AG10803 (cell line): ENCODE data around the gene DCUN1D2.
A peak's percentile ranks its signal among the peaks of the same experiment; 100 is the strongest.

Experiments
- DNase-seq: peaks from one replicate; pipeline ENCODE4 v3.0.0; 2010; ENCODE audit warnings: low read depth
- H3K4me3 ChIP-seq: 2 replicates; pipeline ENCODE4 v1.5.1; 2011; ENCODE audit warnings: mild to moderate bottlenecking, low read length, control low read depth
- TF ChIP-seq, protein P1 (sequence below): conservative IDR thresholded peaks from 2 replicates; pipeline ENCODE4 v1.5.1; 2011; ENCODE audit warnings: mild to moderate bottlenecking, low read length, control low read depth, inconsistent platforms

The DCUN1D2 gene

DNA sequence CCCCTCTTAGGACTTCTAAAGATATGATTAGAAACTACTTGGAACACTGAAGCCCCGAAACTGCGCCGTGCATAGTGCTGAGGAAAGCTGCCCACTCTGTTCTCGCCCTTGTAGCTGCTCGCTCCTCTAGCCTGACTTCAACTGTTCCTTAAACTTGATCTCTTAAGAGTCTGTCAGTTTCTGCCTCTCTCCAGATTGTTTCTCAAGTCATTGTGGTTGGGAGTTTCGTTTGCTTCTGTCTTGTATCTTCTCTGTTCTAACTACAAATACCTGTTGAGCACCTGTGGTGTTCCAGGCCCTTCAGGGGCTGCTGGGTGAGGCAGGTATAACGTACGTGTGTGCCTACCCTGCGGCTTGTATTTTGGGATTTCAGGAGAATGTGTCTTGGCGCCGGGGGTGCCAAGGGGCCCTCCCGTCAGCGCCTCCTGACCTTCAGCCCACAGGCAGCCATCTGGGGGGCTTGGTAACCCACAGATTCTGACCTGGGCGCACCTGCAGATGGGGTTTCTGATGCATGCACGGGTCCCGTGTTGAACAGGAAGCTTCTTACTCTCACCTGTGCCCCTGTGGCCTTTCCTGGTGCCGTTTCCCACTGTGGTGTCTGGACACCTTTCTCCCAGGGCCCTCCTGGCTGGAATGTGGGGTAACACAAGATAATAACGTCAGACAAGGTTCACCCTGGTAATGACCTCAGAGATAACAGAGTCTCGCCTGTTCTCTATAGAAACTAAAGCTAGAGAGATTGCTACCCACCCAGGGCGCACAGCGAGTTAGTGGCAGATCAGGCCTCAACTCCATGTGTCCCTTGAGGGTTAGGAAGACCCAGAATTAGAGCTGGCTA, 17.2 kb upstream of the DCUN1D2 start:
- no peak overlapping the region for H3K4me3 ChIP-seq
- TF ChIP-seq, protein P1, sequence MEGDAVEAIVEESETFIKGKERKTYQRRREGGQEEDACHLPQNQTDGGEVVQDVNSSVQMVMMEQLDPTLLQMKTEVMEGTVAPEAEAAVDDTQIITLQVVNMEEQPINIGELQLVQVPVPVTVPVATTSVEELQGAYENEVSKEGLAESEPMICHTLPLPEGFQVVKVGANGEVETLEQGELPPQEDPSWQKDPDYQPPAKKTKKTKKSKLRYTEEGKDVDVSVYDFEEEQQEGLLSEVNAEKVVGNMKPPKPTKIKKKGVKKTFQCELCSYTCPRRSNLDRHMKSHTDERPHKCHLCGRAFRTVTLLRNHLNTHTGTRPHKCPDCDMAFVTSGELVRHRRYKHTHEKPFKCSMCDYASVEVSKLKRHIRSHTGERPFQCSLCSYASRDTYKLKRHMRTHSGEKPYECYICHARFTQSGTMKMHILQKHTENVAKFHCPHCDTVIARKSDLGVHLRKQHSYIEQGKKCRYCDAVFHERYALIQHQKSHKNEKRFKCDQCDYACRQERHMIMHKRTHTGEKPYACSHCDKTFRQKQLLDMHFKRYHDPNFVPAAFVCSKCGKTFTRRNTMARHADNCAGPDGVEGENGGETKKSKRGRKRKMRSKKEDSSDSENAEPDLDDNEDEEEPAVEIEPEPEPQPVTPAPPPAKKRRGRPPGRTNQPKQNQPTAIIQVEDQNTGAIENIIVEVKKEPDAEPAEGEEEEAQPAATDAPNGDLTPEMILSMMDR = no peak
- no peak for DNase-seq

DNA sequence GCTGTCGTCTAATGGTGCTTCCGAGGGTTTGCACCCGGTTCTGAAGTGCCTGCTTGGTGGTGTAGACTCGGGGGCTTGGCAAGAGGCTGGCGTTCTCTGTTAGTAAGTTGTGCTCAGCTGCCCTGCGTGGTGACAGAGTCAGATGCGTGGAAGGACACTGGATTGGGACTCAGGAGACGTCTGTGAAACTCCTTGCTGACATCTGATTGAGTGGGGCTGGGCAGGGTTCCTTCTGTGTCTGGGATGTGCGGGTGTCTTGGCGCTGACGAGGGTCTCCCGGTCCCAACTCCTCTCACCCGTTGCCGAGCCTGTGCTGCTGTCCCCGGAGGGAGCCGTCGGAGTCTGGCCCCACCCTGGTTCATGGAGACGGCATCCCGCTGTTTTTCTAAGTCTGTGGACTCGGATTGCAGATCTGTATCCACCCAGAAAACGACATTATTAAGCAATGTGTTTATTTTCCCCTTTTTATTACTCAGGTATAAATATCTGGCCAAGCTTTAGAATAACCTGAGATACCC, 16.4 kb upstream of the DCUN1D2 start:
- TF ChIP-seq, protein P1 = no peak
- no peak for DNase-seq
- no peak overlapping the region for H3K4me3 ChIP-seq

DNA sequence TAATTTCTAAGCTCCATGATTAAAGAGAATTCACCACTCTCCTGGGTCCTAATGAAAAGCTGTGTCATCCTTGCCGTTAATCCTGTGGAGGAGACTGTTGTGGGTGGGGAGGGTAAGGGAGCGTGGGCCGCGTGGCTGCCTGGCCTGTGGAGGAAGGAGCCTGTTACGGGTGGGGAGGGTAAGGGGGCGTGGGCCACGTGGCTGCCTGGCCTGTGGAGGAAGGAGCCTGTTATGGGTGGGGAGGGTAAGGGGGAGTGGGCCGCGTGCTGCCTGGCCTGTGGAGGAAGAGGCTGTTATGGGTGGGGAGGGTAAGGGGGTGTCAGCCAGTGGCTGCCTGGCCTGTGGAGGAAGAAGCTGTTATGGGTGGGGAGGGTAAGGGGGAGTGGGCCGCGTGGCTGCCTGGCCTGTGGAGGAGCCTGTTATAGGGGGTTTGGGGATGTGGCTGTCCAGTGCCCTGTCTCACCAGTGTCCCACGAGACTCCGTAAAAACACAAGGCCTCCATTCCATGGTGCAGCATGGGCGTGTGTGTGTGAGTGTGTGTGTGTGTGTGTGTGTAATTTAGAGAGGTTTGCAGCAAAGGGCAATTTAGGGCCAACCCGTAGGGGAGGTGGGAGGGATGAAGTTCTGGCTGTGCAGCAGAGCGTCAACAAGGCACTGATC, 15.6 kb upstream of the DCUN1D2 start:
- H3K4me3 ChIP-seq = no peak overlapping the region
- TF ChIP-seq, protein P1 = no peak
- DNase-seq = no peak

DNA sequence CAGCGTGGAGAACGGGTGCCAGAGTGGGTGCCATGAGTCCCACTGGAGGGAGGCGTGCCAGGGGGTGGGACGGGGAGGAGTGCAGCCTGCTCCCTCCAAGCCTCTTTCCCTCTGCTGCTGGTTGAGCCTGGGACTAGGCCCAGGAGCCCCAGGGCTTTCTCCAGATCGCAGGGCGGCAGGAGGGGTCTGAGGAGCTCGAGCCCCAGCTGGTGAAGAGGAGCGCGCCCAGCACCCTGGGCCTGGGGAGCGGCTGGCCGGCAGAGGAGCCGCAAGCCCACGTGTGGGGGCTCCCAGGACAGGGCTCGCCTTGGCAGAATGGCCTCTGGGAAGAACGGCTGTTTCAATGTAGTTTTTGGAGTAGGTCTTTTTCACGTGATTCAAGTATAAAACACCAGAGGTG, 12.2 kb upstream of the DCUN1D2 start:
- TF ChIP-seq, protein P1 = no peak
- DNase-seq = no peak
- H3K4me3 ChIP-seq = no peak overlapping the region

DNA sequence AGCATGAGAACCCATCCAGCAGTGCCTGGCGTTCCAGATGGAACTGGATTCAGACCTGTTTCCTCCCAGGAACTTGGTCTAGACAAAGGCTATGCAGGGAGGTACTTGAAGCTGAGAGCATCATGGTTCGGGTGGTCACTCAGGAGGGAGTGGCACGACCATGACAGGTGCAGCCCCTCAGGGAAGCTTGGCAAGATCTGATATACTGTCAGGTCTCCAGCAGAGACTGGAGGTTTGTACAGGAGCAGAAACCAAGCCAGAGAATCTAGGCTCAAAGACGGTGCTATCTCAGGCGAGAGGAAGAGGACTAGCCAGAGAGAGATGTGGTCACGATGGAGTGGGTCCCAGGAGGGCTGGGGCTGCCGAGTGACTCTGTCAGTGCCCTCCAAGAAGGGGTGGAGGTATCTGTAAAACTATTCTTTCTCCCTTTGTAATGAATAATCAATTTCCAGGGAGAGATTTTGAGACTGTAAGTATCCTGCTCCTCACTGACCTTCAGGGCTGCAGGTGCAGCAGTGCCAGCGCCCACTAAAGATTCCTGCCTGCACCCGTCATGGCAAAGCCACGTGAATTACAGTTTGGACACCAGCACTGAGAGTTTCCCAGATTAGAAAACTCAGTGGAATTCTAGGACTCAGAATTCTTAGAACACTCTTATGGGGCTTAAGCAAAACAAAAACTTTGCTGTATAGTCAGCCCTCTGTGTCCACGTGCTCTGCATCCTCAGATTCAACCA, 10.2 kb upstream of the DCUN1D2 start:
- no peak for DNase-seq
- TF ChIP-seq, protein P1 = no peak
- no peak overlapping the region for H3K4me3 ChIP-seq

DNA sequence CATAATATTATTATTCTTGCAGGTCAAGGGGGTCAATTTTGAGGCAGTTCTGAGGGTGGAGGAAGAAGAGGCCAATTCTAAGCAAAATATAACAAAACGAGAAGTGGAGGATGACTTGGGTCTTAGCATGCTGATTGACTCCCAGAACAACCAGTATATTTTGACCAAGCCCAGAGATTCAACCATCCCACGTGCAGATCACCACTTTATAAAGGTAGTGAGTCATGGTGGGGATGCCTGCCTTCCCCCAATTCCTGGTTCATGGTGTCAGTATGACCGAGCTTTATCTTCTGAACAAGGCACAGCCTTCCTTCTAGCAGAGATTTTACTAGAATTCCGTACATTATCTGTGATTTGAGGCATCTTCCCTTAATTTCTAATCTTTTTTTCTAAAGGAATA, 9.4 kb upstream of the DCUN1D2 start:
- TF ChIP-seq, protein P1 = no peak
- no peak overlapping the region for H3K4me3 ChIP-seq
- peak; percentile 22 for DNase-seq
